ENCODE results near the gene EDN1. TPM values are rescaled to one million over a fixed set of nuclear protein-coding genes. Genes with fewer than 3 reads are reported as not detected.

Gene EDN1
- total and polyA plus RNA-seq, 9 of the 15 experiments (the other 6 are each of a cell fraction or from before 2014, with no cell fraction given) = 0.03 to 0.06 TPM; not detected in 7

- no peak for TF ChIP-seq MGA (IDR thresholded peaks at IDR 0.05)
- no peak for TF ChIP-seq FUS (optimal IDR thresholded peaks at IDR 0.05; ENCODE audit: low read depth, low read length)
- TF ChIP-seq GABPB1 (CRISPR knock-in tag; IDR thresholded peaks at IDR 0.05) = no peak
- no peak for TF ChIP-seq ERF (CRISPR knock-in tag; IDR thresholded peaks at IDR 0.05)
- TF ChIP-seq, protein P1, sequence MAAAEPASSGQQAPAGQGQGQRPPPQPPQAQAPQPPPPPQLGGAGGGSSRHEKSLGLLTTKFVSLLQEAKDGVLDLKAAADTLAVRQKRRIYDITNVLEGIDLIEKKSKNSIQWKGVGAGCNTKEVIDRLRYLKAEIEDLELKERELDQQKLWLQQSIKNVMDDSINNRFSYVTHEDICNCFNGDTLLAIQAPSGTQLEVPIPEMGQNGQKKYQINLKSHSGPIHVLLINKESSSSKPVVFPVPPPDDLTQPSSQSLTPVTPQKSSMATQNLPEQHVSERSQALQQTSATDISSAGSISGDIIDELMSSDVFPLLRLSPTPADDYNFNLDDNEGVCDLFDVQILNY (CRISPR knock-in tag; IDR thresholded peaks at IDR 0.05) = no peak
- TF ChIP-seq E2F4 (CRISPR knock-in tag; IDR thresholded peaks at IDR 0.05; ENCODE audit: low read depth) = no peak
- no peak for TF ChIP-seq C11orf30 (IDR thresholded peaks at IDR 0.05; ENCODE audit: low read depth)
Observed at GRCh38 chr6:12278915-12279314, 11.2 kb upstream of the EDN1 start (continued).
